Activated naive CD4-positive, alpha-beta T cell treated with anti-CD3 and anti-CD28 coated beads for 36 hours (primary cell): Measurements from ENCODE around the gene GPR63. TPM values are rescaled to one million over a fixed set of nuclear protein-coding genes. Genes with fewer than 3 reads are reported as not detected.
"Not testable (repeated sequence)": the region's sequence is repeated elsewhere in the genome, so short reads cannot be mapped to it uniquely, and the experiment has no call there.

Experiments
- CTCF ChIA-PET: fragments of 350-600 bp; sonication (Branson Sonifier 250); formaldehyde crosslinking; loops from one replicate; lab custom pipeline; 2021; ENCODE audit warnings: antibody characterized with exemption; lab: Charles Lee
- DNase-seq: peaks from one replicate; pipeline ENCODE4 v3.0.0-alpha.2; 2020
- H3K27ac Mint-ChIP-seq: one replicate; pipeline ENCODE4 v1.8.0; 2021; ENCODE audit warnings: mild to moderate bottlenecking, mixed read lengths
- H3K27me3 Mint-ChIP-seq: one replicate; pipeline ENCODE4 v1.8.0; 2021; ENCODE audit warnings: low read depth, mixed read lengths
- H3K36me3 Mint-ChIP-seq: one replicate; pipeline ENCODE4 v1.8.0; 2021; ENCODE audit warnings: low read depth, mixed read lengths
- H3K4me1 Mint-ChIP-seq: one replicate; pipeline ENCODE4 v1.8.0; 2021; ENCODE audit warnings: low read depth, mixed read lengths
- H3K4me3 Mint-ChIP-seq: one replicate; pipeline ENCODE4 v1.8.0; 2021; ENCODE audit warnings: mild to moderate bottlenecking, moderate library complexity, mixed read lengths
- H3K9me3 Mint-ChIP-seq: one replicate; pipeline ENCODE4 v1.8.0; 2021; ENCODE audit warnings: mixed read lengths
- intact Hi-C: fragments of 100-400 bp; cut with micrococcal nuclease; formaldehyde crosslinking; loops from one replicate; pipeline ENCODE4 v1.15.1; 2023
- total RNA-seq, 2 experiments: library from RNA; stranded (reverse); gene quantifications; one replicate each; pipeline ENCODE4 v1.2.3, GENCODE V29; 2021

Gene GPR63
- total RNA-seq = under 1 TPM; 0.72 to 0.81 TPM

GRCh38 chr6:96837081-96837971 is at the start of gene GPR63:
Gene GPR63 (minus strand): TSS chr6:96837477. CDS start chr6:96799731, 37,746 bp downstream.
- no peaks in the 10 kb centered on the region for H3K36me3 Mint-ChIP-seq
- intact Hi-C loops = loop anchor here (1.0 to 2.0 kb wide), 8 partner anchors 47 to 1261 kb away; partner anchors contain the start of genes KLHL32, MANEA, MMS22L and NDUFAF4
- CTCF ChIA-PET = interaction anchor here (0.6 to 1.3 kb wide), 6 partner anchors 10 to 430 kb away, joined by 3 to 5 read pairs (median 3); partner anchors contain the start of gene KLHL32
- H3K27ac Mint-ChIP-seq = no peak within 1 kb of the TSS
- H3K4me1 Mint-ChIP-seq = peaks cover 10% of the 10 kb centered on the region
- no peaks in the 10 kb centered on the region for H3K9me3 Mint-ChIP-seq
- peak; percentile 75 for DNase-seq
- H3K4me3 Mint-ChIP-seq = peak within 1 kb of the TSS; percentile 82
- peaks cover 54% of the 10 kb centered on the region for H3K27me3 Mint-ChIP-seq

- H3K9me3 Mint-ChIP-seq = no peaks in the 10 kb centered on the region
- H3K36me3 Mint-ChIP-seq = peaks cover 10% of the 10 kb centered on the region
- no peak for DNase-seq
- H3K27me3 Mint-ChIP-seq = no peaks in the 10 kb centered on the region
- H3K4me1 Mint-ChIP-seq = peaks cover 4% of the 10 kb centered on the region
- H3K27ac Mint-ChIP-seq = no peak overlapping the region
- CTCF ChIA-PET = no interaction called here
- intact Hi-C loops = no loop called here
- H3K4me3 Mint-ChIP-seq = no peak overlapping the region
Measured at GRCh38 chr6:96886519-96886918, 49.2 kb upstream of the GPR63 start.

GRCh38 chr6:96885187-96885631 is 47.9 kb upstream of the GPR63 start:
- not testable (repeated sequence) for H3K9me3 Mint-ChIP-seq, H3K27ac Mint-ChIP-seq, H3K4me1 Mint-ChIP-seq, H3K36me3 Mint-ChIP-seq, H3K27me3 Mint-ChIP-seq, H3K4me3 Mint-ChIP-seq
- CTCF ChIA-PET = interaction anchor here (0.9 to 2.3 kb wide), 4 partner anchors 13 to 175 kb away, joined by 3 to 6 read pairs (median 4); no protein-coding TSS in a partner anchor
- peak; percentile 16 for DNase-seq
- intact Hi-C loops = loop anchor here (2.0 kb wide), 1 partner anchor 48 kb away; the partner anchor contains the start of gene GPR63

GRCh38 chr6:96878143-96878542 is 40.9 kb upstream of the GPR63 start:
- no peaks in the 10 kb centered on the region for H3K27me3 Mint-ChIP-seq
- intact Hi-C loops = no loop called here
- H3K36me3 Mint-ChIP-seq = no peaks in the 10 kb centered on the region
- no peak for DNase-seq
- no peaks in the 10 kb centered on the region for H3K9me3 Mint-ChIP-seq
- no peak overlapping the region for H3K4me3 Mint-ChIP-seq
- CTCF ChIA-PET = no interaction called here
- H3K27ac Mint-ChIP-seq = no peak overlapping the region
- H3K4me1 Mint-ChIP-seq = no peaks in the 10 kb centered on the region

GRCh38 chr6:96876886-96877545 is 39.7 kb upstream of the GPR63 start:
- Mint-ChIP-seq H3K27me3 (no peaks in the 10 kb centered on the region), H3K9me3 (no peaks in the 10 kb centered on the region), H3K36me3 (no peaks in the 10 kb centered on the region), H3K27ac (no peak overlapping the region), H3K4me3 (no peak overlapping the region), H3K4me1 (no peaks in the 10 kb centered on the region)
- CTCF ChIA-PET = no interaction called here
- intact Hi-C loops = no loop called here
- no peak for DNase-seq

GRCh38 chr6:96872976-96873375 is 35.7 kb upstream of the GPR63 start:
- H3K27me3 Mint-ChIP-seq = peaks cover 4% of the 10 kb centered on the region
- no peak overlapping the region for H3K4me3 Mint-ChIP-seq
- CTCF ChIA-PET = interaction anchor here (0.9 kb wide), 1 partner anchor 11 kb away, joined by 3 read pairs; no protein-coding TSS in a partner anchor
- H3K9me3 Mint-ChIP-seq = no peaks in the 10 kb centered on the region
- no peak overlapping the region for H3K27ac Mint-ChIP-seq
- H3K4me1 Mint-ChIP-seq = no peaks in the 10 kb centered on the region
- H3K36me3 Mint-ChIP-seq = no peaks in the 10 kb centered on the region
- no peak for DNase-seq
- intact Hi-C loops = no loop called here

- no peaks in the 10 kb centered on the region for H3K9me3 Mint-ChIP-seq
- no peaks in the 10 kb centered on the region for H3K36me3 Mint-ChIP-seq
- intact Hi-C loops = no loop called here
- H3K4me1 Mint-ChIP-seq = no peaks in the 10 kb centered on the region
- CTCF ChIA-PET = no interaction called here
- no peak for DNase-seq
- H3K27me3 Mint-ChIP-seq = peaks cover 18% of the 10 kb centered on the region
- H3K4me3 Mint-ChIP-seq = no peak overlapping the region
- no peak overlapping the region for H3K27ac Mint-ChIP-seq
Measured at GRCh38 chr6:96865055-96865405, 27.8 kb upstream of the GPR63 start.

GRCh38 chr6:96864216-96865054 is 27.2 kb upstream of the GPR63 start:
- H3K4me1 Mint-ChIP-seq = no peaks in the 10 kb centered on the region
- intact Hi-C loops = no loop called here
- CTCF ChIA-PET = interaction anchor here (1.0 kb wide), 1 partner anchor 53 kb away, joined by 3 read pairs; no protein-coding TSS in a partner anchor
- peaks cover 19% of the 10 kb centered on the region for H3K27me3 Mint-ChIP-seq
- no peak overlapping the region for H3K27ac Mint-ChIP-seq
- H3K9me3 Mint-ChIP-seq = no peaks in the 10 kb centered on the region
- H3K4me3 Mint-ChIP-seq = no peak overlapping the region
- no peaks in the 10 kb centered on the region for H3K36me3 Mint-ChIP-seq
- DNase-seq = no peak

- H3K4me3 Mint-ChIP-seq = no peak overlapping the region
- intact Hi-C loops = no loop called here
- H3K27ac Mint-ChIP-seq = no peak overlapping the region
- peaks cover 18% of the 10 kb centered on the region for H3K27me3 Mint-ChIP-seq
- H3K9me3 Mint-ChIP-seq = no peaks in the 10 kb centered on the region
- CTCF ChIA-PET = no interaction called here
- H3K4me1 Mint-ChIP-seq = no peaks in the 10 kb centered on the region
- no peaks in the 10 kb centered on the region for H3K36me3 Mint-ChIP-seq
- no peak for DNase-seq
Measured at GRCh38 chr6:96862560-96862959, 25.3 kb upstream of the GPR63 start.

GRCh38 chr6:96861588-96861987 is 24.3 kb upstream of the GPR63 start:
- DNase-seq = no peak
- no peaks in the 10 kb centered on the region for H3K9me3 Mint-ChIP-seq
- intact Hi-C loops = no loop called here
- H3K36me3 Mint-ChIP-seq = no peaks in the 10 kb centered on the region
- no peak overlapping the region for H3K4me3 Mint-ChIP-seq
- peaks cover 22% of the 10 kb centered on the region for H3K27me3 Mint-ChIP-seq
- CTCF ChIA-PET = no interaction called here
- no peak overlapping the region for H3K27ac Mint-ChIP-seq
- no peaks in the 10 kb centered on the region for H3K4me1 Mint-ChIP-seq

- no peak overlapping the region for H3K27ac Mint-ChIP-seq
- DNase-seq = no peak
- no peaks in the 10 kb centered on the region for H3K9me3 Mint-ChIP-seq
- CTCF ChIA-PET = no interaction called here
- intact Hi-C loops = no loop called here
- H3K36me3 Mint-ChIP-seq = no peaks in the 10 kb centered on the region
- H3K4me3 Mint-ChIP-seq = no peak overlapping the region
- no peaks in the 10 kb centered on the region for H3K4me1 Mint-ChIP-seq
- peaks cover 10% of the 10 kb centered on the region for H3K27me3 Mint-ChIP-seq
Measured at GRCh38 chr6:96856856-96857255, 19.6 kb upstream of the GPR63 start.

GRCh38 chr6:96853083-96853482 is 15.8 kb upstream of the GPR63 start:
- H3K4me3 Mint-ChIP-seq = no peak overlapping the region
- CTCF ChIA-PET = no interaction called here
- H3K9me3 Mint-ChIP-seq = no peaks in the 10 kb centered on the region
- no peaks in the 10 kb centered on the region for H3K36me3 Mint-ChIP-seq
- peaks cover 4% of the 10 kb centered on the region for H3K27me3 Mint-ChIP-seq
- no peak for DNase-seq
- intact Hi-C loops = no loop called here
- no peak overlapping the region for H3K27ac Mint-ChIP-seq
- no peaks in the 10 kb centered on the region for H3K4me1 Mint-ChIP-seq
